Measurements from ENCODE around the gene ZZZ3. TPM values are rescaled to one million over a fixed set of nuclear protein-coding genes. Genes with fewer than 3 reads are reported as not detected.

Gene ZZZ3
- total RNA-seq, 2 experiments from 2014 or later = 51.4 to 66.4 TPM

DNA sequence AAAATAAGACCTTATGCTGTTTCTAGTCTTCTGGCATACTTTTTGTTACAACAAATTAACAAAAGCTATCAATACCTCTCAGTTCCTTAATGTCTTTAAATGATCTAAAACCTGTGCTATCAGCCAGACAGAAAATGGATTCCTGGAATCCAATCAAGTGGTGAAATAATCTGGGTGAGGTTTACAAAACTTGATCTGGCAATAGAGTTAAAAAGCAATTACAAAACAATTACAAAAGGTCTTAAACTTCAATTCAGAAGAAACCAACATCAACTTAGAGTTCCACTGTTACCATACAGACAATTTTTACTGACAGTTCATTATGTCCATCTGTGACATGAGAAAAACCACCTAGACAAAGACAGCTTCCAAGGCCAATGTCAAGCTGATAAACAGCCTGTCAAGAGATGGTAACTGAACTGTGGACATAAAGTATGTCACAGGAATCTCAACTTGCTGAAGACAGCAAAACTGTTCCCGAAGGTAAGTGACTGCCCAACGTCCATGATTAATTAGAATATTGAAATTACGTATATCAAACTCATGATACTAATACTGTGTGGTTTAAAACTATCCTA lies 17.4 kb downstream of the ZZZ3 start:
- no peaks in the 10 kb centered on the region for H3K9me3 ChIP-seq (ENCODE audit: low read length)
- no TSS peak for BruUV-seq (replicated peaks)
- no peak for DNase-seq (ENCODE audit: low spot score)
- intact Hi-C loops (cut with micrococcal nuclease; ENCODE audit: unreplicated experiment) = no loop called here
- H3K9me2 ChIP-seq (ENCODE audit: insufficient read depth, low read length) = no peaks in the 10 kb centered on the region
- 0 out of 2 replicates have a peak, but pooled peaks cover 6% of the 10 kb centered on the region for H4K20me1 ChIP-seq (ENCODE audit: insufficient read depth, low read length)
- no peak overlapping the region for H2AFZ ChIP-seq (ENCODE audit: low read length)
- ChIA-PET POLR2A (interaction anchor here (0.5 to 1.4 kb wide), 3 partner anchors 15 to 161 kb away, joined by 3 to 5 read pairs (median 4); no protein-coding TSS in a partner anchor), CTCF (ENCODE audit: unreplicated experiment) (no interaction called here)
- H3K27ac ChIP-seq (ENCODE audit: low read depth, low read length, poor library complexity, severe bottlenecking) = no peak overlapping the region
- peaks cover 99% of the 10 kb centered on the region for H3K79me2 ChIP-seq (ENCODE audit: insufficient read depth, low read depth, low read length)
- TF ChIP-seq, protein P1, sequence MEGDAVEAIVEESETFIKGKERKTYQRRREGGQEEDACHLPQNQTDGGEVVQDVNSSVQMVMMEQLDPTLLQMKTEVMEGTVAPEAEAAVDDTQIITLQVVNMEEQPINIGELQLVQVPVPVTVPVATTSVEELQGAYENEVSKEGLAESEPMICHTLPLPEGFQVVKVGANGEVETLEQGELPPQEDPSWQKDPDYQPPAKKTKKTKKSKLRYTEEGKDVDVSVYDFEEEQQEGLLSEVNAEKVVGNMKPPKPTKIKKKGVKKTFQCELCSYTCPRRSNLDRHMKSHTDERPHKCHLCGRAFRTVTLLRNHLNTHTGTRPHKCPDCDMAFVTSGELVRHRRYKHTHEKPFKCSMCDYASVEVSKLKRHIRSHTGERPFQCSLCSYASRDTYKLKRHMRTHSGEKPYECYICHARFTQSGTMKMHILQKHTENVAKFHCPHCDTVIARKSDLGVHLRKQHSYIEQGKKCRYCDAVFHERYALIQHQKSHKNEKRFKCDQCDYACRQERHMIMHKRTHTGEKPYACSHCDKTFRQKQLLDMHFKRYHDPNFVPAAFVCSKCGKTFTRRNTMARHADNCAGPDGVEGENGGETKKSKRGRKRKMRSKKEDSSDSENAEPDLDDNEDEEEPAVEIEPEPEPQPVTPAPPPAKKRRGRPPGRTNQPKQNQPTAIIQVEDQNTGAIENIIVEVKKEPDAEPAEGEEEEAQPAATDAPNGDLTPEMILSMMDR (conservative IDR thresholded peaks at IDR 0.05; ENCODE audit: low read length) = no peak
- TF ChIP-seq EZH2phosphoT487 (IDR thresholded peaks at IDR 0.05; ENCODE audit: borderline replicate concordance, low read depth, low read length) = no peak
- H3K4me2 ChIP-seq (ENCODE audit: low read length) = no peak overlapping the region
- peaks cover 9% of the 10 kb centered on the region for H3K4me1 ChIP-seq (ENCODE audit: insufficient read depth, low read length, poor library complexity, severe bottlenecking)
- H3K36me3 ChIP-seq (ENCODE audit: insufficient read depth, low read length) = peaks cover 9% of the 10 kb centered on the region
- no peak overlapping the region for H3K4me3 ChIP-seq (ENCODE audit: low read depth, low read length, poor library complexity, severe bottlenecking)

DNA sequence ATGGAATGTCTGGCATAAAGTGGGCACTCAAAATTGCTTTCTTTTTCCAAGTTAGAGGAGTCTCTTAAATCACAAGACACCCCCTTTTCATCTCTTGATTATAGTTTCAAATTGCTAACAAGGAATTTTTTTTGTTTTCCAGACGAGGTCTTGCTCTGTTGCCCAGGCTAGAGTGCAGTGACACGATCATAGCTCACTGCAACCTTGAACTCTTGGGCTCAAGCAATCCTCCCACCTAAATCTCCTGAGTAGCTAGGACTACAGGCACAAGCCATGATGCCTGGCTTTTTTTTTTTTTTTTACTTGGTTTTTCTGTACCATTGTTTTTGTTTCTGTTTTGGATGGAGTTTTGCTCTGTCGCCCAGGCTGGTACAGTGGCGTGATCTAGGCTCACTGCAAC lies 20.8 kb downstream of the ZZZ3 start:
- intact Hi-C loops (cut with micrococcal nuclease; ENCODE audit: unreplicated experiment) = no loop called here
- Histone ChIP-seq H4K20me1 (ENCODE audit: insufficient read depth, low read length) (0 out of 2 replicates have a peak, but pooled peaks cover 2% of the 10 kb centered on the region), H3K4me1 (ENCODE audit: insufficient read depth, low read length, poor library complexity, severe bottlenecking) (no peaks in the 10 kb centered on the region), H3K36me3 (ENCODE audit: insufficient read depth, low read length) (peaks cover 15% of the 10 kb centered on the region), H3K79me2 (ENCODE audit: insufficient read depth, low read depth, low read length) (peaks cover 99% of the 10 kb centered on the region), H3K4me3 (ENCODE audit: low read depth, low read length, poor library complexity, severe bottlenecking) (no peak overlapping the region), H2AFZ (ENCODE audit: low read length) (no peak overlapping the region), H3K9me2 (ENCODE audit: insufficient read depth, low read length) (no peaks in the 10 kb centered on the region), H3K9me3 (ENCODE audit: low read length) (no peaks in the 10 kb centered on the region), H3K4me2 (ENCODE audit: low read length) (no peak overlapping the region), H3K27ac (ENCODE audit: low read depth, low read length, poor library complexity, severe bottlenecking) (no peak overlapping the region)
- BruUV-seq (replicated peaks) = no TSS peak
- ChIA-PET CTCF (ENCODE audit: unreplicated experiment) (no interaction called here), POLR2A (interaction anchor here (0.6 to 0.8 kb wide), 2 partner anchors 22 to 69 kb away, joined by 3 to 4 read pairs; no protein-coding TSS in a partner anchor)
- DNase-seq (ENCODE audit: low spot score) = no peak
- TF ChIP-seq, protein P1 (conservative IDR thresholded peaks at IDR 0.05; ENCODE audit: low read length) = no peak
- no peak for TF ChIP-seq EZH2phosphoT487 (IDR thresholded peaks at IDR 0.05; ENCODE audit: borderline replicate concordance, low read depth, low read length)

DNA sequence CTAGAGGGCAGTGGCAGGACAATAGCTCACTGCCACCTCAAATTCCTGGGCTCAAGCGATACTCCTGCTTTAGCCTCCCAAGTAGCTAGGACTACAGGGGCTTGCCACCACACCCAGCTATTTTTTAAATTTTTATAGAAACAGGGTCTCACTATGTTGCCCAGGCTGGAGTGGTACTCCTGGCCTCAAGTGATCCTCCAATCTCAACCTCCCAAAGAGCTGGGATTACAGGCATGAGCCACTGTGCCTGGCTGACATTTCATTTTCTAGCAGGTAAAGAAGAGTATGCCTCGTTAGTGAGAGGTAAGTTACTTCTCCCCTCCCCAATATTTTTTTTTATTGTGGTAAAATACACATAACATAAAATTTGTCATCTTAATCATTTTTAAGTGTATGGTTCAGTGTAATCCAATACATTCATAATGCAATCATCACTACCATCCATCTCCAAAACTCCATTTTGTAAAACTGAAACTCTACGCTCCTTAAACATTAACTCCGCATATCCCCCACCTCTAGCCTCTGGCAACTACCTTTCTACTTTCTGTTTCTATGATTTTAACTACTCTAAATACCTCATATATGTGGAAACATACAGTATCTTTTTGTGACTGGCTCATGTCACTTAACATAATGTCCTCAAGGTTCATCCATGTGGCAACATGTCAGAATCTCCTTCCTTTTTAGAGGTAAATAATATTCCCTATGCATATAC lies 22.4 kb downstream of the ZZZ3 start:
- TF ChIP-seq EZH2phosphoT487 (IDR thresholded peaks at IDR 0.05; ENCODE audit: borderline replicate concordance, low read depth, low read length) = no peak
- TF ChIP-seq, protein P1 (conservative IDR thresholded peaks at IDR 0.05; ENCODE audit: low read length) = no peak
- no peaks in the 10 kb centered on the region for H4K20me1 ChIP-seq (ENCODE audit: insufficient read depth, low read length)
- intact Hi-C loops (cut with micrococcal nuclease; ENCODE audit: unreplicated experiment) = no loop called here
- no peak overlapping the region for H3K27ac ChIP-seq (ENCODE audit: low read depth, low read length, poor library complexity, severe bottlenecking)
- no peaks in the 10 kb centered on the region for H3K9me3 ChIP-seq (ENCODE audit: low read length)
- no peaks in the 10 kb centered on the region for H3K4me1 ChIP-seq (ENCODE audit: insufficient read depth, low read length, poor library complexity, severe bottlenecking)
- peaks cover 99% of the 10 kb centered on the region for H3K79me2 ChIP-seq (ENCODE audit: insufficient read depth, low read depth, low read length)
- ChIA-PET POLR2A (interaction anchor here (0.6 to 2.1 kb wide), 9 partner anchors 8 to 1063 kb away, joined by 3 to 9 read pairs (median 5); partner anchors contain the start of gene DNAJB4), CTCF (ENCODE audit: unreplicated experiment) (no interaction called here)
- H3K9me2 ChIP-seq (ENCODE audit: insufficient read depth, low read length) = no peaks in the 10 kb centered on the region
- no peak overlapping the region for H3K4me3 ChIP-seq (ENCODE audit: low read depth, low read length, poor library complexity, severe bottlenecking)
- no peak overlapping the region for H3K4me2 ChIP-seq (ENCODE audit: low read length)
- BruUV-seq (replicated peaks) = no TSS peak
- H2AFZ ChIP-seq (ENCODE audit: low read length) = no peak overlapping the region
- DNase-seq (ENCODE audit: low spot score) = no peak
- peaks cover 18% of the 10 kb centered on the region for H3K36me3 ChIP-seq (ENCODE audit: insufficient read depth, low read length)

All from OCI-LY7 (cell line).